HEK293 (cell line): ENCODE data around the gene KRTAP12-3.

Experiments used
- ATF2 ChIP-seq: fragments of 450-650 bp; formaldehyde crosslinking; IDR thresholded peaks from 2 replicates; pipeline ENCODE4 v1.5.1; 2016; ENCODE audit warnings: missing biosample characterization, missing genetic modification characterization, low read depth
- CTCF ChIP-seq: fragments of 450-650 bp; formaldehyde crosslinking; IDR thresholded peaks from 2 replicates; pipeline ENCODE4 v1.5.1; 2016; ENCODE audit warnings: missing biosample characterization, missing genetic modification characterization
- HOXD13 ChIP-seq: sonication (generic); formaldehyde crosslinking; IDR thresholded peaks from 2 replicates; pipeline ENCODE4 v1.8.0; 2022; ENCODE audit warnings: missing genetic modification reagents, borderline replicate concordance
- IKZF3 ChIP-seq: fragments of 450-650 bp; IDR thresholded peaks from 2 replicates; pipeline ENCODE4 v1.5.0; 2018; ENCODE audit warnings: missing biosample characterization, mild to moderate bottlenecking, missing genetic modification characterization, moderate library complexity
- KLF9 ChIP-seq: fragments of 450-650 bp; formaldehyde crosslinking; IDR thresholded peaks from 2 replicates; pipeline ENCODE4 v1.5.1; 2016; ENCODE audit warnings: missing biosample characterization, missing genetic modification characterization, low read depth
- MZF1 ChIP-seq: fragments of 450-650 bp; formaldehyde crosslinking; IDR thresholded peaks from 2 replicates; pipeline ENCODE4 v1.5.1; 2017; ENCODE audit warnings: missing biosample characterization, missing genetic modification characterization, borderline replicate concordance
- REST ChIP-seq: fragments of 450-650 bp; formaldehyde crosslinking; IDR thresholded peaks from 2 replicates; pipeline ENCODE4 v1.5.1; 2016; ENCODE audit warnings: missing biosample characterization, missing genetic modification characterization
- SP3 ChIP-seq: fragments of 450-650 bp; formaldehyde crosslinking; IDR thresholded peaks from 2 replicates; pipeline ENCODE4 v1.5.1; 2016; ENCODE audit warnings: missing biosample characterization, missing genetic modification characterization
- YY2 ChIP-seq: fragments of 450-650 bp; formaldehyde crosslinking; IDR thresholded peaks from 2 replicates; pipeline ENCODE4 v1.5.1; 2016; ENCODE audit warnings: missing biosample characterization, missing genetic modification characterization
- ZBTB26 ChIP-seq: fragments of 450-650 bp; formaldehyde crosslinking; optimal IDR thresholded peaks from 2 replicates; pipeline ENCODE3; 2016; ENCODE audit warnings: missing biosample characterization, mild to moderate bottlenecking, missing genetic modification characterization
- ZNF391 ChIP-seq: fragments of 450-650 bp; formaldehyde crosslinking; IDR thresholded peaks from 2 replicates; pipeline ENCODE4 v1.5.1; 2016; ENCODE audit warnings: low read depth, missing biosample characterization, missing genetic modification characterization, borderline replicate concordance
- ZNF513 ChIP-seq: fragments of 450-650 bp; IDR thresholded peaks from 2 replicates; pipeline ENCODE4 v1.5.1; 2018; ENCODE audit warnings: missing biosample characterization, missing genetic modification characterization

- TF ChIP-seq ATF2 (no peak), ZBTB26 (tag by site-specific recombination) (no peak), IKZF3 (tag by site-specific recombination) (no peak), YY2 (tag by site-specific recombination) (no peak), ZNF513 (tag by site-specific recombination) (no peak), CTCF (no peak), MZF1 (tag by site-specific recombination) (no peak), REST (tag by site-specific recombination) (no peak), ZNF391 (tag by site-specific recombination) (no peak), KLF9 (tag by site-specific recombination) (no peak), HOXD13 (CRISPR knock-in tag) (no peak), SP3 (tag by site-specific recombination) (no peak)
Measured at GRCh38 chr21:44618909-44619308, 38.8 kb upstream of the KRTAP12-3 start.
